ENCODE measurements around the gene USP32. TPM values are rescaled to one million over a fixed set of nuclear protein-coding genes. Genes with fewer than 3 reads are reported as not detected.
"Not testable (repeated sequence)": the region's sequence is repeated elsewhere in the genome, so short reads cannot be mapped to it uniquely, and the experiment has no call there.

The USP32 gene
- total and polyA plus RNA-seq, 3 experiments from 2014 or later: 8.6 to 24.8 (median 23.1) TPM

DNA sequence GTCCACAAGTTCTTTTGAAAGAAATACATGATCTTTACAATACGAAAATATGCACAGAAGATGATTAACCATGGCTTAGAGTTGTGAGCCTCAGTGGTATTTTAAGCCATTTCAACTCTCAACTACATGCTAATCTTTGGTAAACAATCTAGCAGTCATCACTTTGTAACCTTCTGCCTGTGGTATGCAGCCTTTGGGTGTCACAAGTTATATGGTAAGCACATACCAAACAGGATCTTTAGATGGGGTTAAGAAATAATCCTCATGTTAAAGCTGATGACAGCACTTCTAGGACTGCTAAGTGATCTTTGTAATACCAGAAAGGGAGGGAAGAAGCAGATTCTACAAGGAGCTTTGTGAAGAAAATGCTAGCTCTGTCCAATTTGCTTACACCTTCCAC, 167.9 kb downstream of the USP32 start:
- DNase-seq: no peak
- no peaks in the 10 kb centered on the region for H3K9me3 Mint-ChIP-seq
- Histone ChIP-seq H3K27me3 (ENCODE audit: insufficient read depth, low read length, poor library complexity, severe bottlenecking) (no peaks in the 10 kb centered on the region), H3K9me3 (ENCODE audit: low read length) (no peaks in the 10 kb centered on the region), H3K4me3 (ENCODE audit: low read length) (no peak overlapping the region), H3K27ac (ENCODE audit: low read depth, low read length) (no peak overlapping the region), H3K36me3 (ENCODE audit: insufficient read depth, low read length) (peaks cover 12% of the 10 kb centered on the region), H3K4me1 (ENCODE audit: insufficient read depth, low read length) (no peaks in the 10 kb centered on the region)
- H3K27me3 Mint-ChIP-seq: no peaks in the 10 kb centered on the region
- POLR2A ChIA-PET: no interaction called here
- no peaks in the 10 kb centered on the region for H3K4me1 Mint-ChIP-seq
- H3K4me3 Mint-ChIP-seq: no peak overlapping the region
- no peak overlapping the region for H3K27ac Mint-ChIP-seq
- H3K36me3 Mint-ChIP-seq: peaks cover 0 to 51% (median 10%) of the 10 kb centered on the region in 3 donors
- CTCF ChIA-PET: no interaction called here

DNA sequence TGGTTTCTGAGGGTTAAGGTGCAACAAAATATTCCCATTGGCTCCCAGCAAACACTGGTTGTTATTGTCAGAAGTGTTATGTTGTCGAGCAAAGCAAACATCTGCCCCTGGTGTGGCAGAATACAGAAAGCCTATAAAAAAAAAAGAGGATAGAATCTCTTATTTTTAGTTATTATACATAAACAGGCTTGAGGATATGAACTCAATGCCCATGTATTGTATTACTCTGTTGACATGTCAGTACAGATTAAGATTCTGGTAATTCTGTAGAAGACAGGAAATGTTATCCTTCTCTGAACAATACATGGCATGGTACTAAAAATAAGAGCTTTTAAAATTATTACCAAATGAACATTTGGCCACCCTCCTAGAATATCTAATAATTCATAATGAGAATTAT, 168.5 kb downstream of the USP32 start:
- Mint-ChIP-seq H3K36me3 (peaks cover 0 to 54% (median 14%) of the 10 kb centered on the region in 3 donors), H3K27ac (no peak overlapping the region), H3K27me3 (no peaks in the 10 kb centered on the region), H3K9me3 (no peaks in the 10 kb centered on the region), H3K4me3 (no peak overlapping the region), H3K4me1 (no peaks in the 10 kb centered on the region)
- CTCF ChIA-PET: no interaction called here
- POLR2A ChIA-PET: no interaction called here
- Histone ChIP-seq H3K4me1 (ENCODE audit: insufficient read depth, low read length) (no peaks in the 10 kb centered on the region), H3K27ac (ENCODE audit: low read depth, low read length) (no peak overlapping the region), H3K9me3 (ENCODE audit: low read length) (no peaks in the 10 kb centered on the region), H3K36me3 (ENCODE audit: insufficient read depth, low read length) (peaks cover 12% of the 10 kb centered on the region), H3K27me3 (ENCODE audit: insufficient read depth, low read length, poor library complexity, severe bottlenecking) (no peaks in the 10 kb centered on the region), H3K4me3 (ENCODE audit: low read length) (no peak overlapping the region)
- no peak for DNase-seq

DNA sequence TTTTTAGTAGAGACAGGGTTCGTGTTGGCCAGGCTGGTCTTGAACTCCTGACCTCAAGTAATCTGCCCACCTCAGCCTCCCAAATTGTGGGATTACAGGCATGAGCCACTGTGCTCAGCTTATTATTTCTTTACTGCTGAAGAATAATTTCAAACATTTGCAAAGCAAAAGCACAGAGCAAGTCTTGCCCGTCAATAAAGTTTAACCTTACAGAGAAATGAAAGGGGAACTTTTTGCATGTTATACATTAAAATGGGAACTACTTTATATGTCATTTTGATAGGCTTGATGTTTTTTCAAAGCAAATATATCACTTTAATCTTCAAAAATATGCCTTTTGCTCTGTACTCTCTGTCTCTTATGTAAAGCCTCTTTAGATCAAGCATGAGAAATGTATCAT, 173.2 kb downstream of the USP32 start:
- H3K36me3 ChIP-seq (ENCODE audit: insufficient read depth, low read length); H3K9me3 ChIP-seq (ENCODE audit: low read length); H3K4me1 Mint-ChIP-seq; H3K27me3 Mint-ChIP-seq; H3K27ac ChIP-seq (ENCODE audit: low read depth, low read length); POLR2A ChIA-PET; H3K9me3 Mint-ChIP-seq; H3K4me3 Mint-ChIP-seq; CTCF ChIA-PET; H3K27me3 ChIP-seq (ENCODE audit: insufficient read depth, low read length, poor library complexity, severe bottlenecking); DNase-seq; H3K4me1 ChIP-seq (ENCODE audit: insufficient read depth, low read length); H3K4me3 ChIP-seq (ENCODE audit: low read length); H3K27ac Mint-ChIP-seq: not testable (repeated sequence)
- peaks cover 0 to 42% (median 14%) of the 10 kb centered on the region in 3 donors for H3K36me3 Mint-ChIP-seq

DNA sequence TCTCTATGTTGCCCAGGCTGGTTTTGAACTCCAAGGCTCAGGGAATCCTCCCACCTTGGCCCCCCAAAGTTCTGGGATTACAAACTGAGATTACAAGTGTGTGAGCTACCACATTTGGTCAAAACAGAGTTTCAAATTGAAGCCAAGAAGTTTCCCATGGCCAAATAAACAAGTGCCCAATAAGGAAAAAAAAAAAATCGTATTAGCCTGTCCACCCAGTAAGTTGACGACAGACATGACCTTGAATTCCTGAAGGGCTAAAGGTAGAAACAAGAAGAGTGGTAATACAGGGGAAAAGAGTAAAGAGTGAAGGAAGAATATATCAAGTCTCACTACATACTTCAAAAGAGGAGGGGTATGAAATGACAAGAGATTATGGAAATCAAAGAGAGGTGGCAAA, 176.0 kb downstream of the USP32 start:
- H3K27me3 Mint-ChIP-seq; H3K27me3 ChIP-seq (ENCODE audit: insufficient read depth, low read length, poor library complexity, severe bottlenecking); POLR2A ChIA-PET; H3K4me3 ChIP-seq (ENCODE audit: low read length); H3K9me3 Mint-ChIP-seq; H3K36me3 ChIP-seq (ENCODE audit: insufficient read depth, low read length); CTCF ChIA-PET; H3K27ac ChIP-seq (ENCODE audit: low read depth, low read length); H3K4me1 ChIP-seq (ENCODE audit: insufficient read depth, low read length); H3K4me1 Mint-ChIP-seq; DNase-seq; H3K27ac Mint-ChIP-seq; H3K4me3 Mint-ChIP-seq; H3K9me3 ChIP-seq (ENCODE audit: low read length): not testable (repeated sequence)
- H3K36me3 Mint-ChIP-seq: peaks cover 0 to 28% (median 7%) of the 10 kb centered on the region in 3 donors

DNA sequence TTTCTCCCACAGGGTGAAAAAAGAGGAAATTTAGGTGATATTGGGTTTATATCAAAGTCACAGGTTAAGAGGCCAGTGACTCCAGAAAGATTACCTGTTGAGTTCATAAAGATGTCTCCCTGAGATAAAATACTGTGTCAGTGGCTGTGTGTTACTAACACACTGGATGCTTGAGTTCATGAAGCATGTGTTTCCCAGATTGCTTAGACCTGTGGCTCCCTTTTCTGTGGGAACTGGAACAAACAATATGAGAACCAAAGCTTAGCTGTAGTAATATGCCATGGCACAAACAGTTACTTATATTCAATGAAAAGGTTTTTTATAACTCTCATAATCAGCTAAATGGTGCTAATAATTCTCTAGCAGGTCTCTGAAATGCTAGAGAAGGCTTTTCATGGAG, 180.7 kb downstream of the USP32 start:
- POLR2A ChIA-PET; H3K4me3 ChIP-seq (ENCODE audit: low read length); H3K4me1 ChIP-seq (ENCODE audit: insufficient read depth, low read length); CTCF ChIA-PET; DNase-seq; H3K4me3 Mint-ChIP-seq; H3K4me1 Mint-ChIP-seq; H3K27ac ChIP-seq (ENCODE audit: low read depth, low read length); H3K9me3 ChIP-seq (ENCODE audit: low read length); H3K27me3 Mint-ChIP-seq; H3K27me3 ChIP-seq (ENCODE audit: insufficient read depth, low read length, poor library complexity, severe bottlenecking); H3K9me3 Mint-ChIP-seq; H3K36me3 ChIP-seq (ENCODE audit: insufficient read depth, low read length); H3K27ac Mint-ChIP-seq: not testable (repeated sequence)
- H3K36me3 Mint-ChIP-seq: peaks cover 0 to 31% (median 4%) of the 10 kb centered on the region in 3 donors

DNA sequence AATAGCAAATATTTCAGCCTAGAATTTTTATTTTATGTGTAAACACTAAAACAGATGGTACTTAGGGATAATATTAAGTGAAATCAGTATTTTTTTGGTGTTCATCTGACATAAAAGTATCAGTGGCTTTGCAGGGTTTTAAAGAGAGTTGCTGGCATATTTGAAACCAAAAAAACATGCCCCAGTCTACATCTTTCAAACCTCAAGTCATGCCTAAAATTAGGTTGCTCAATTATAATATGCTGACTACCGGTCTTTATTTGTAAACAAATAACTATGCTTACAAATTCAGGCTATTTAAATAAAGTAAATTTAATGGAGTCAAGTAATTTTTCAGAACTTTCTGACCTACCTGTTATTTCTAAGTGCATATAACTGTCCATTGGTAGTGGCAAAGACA, 183.6 kb downstream of the USP32 start:
- CTCF ChIA-PET; POLR2A ChIA-PET; H3K27ac Mint-ChIP-seq; H3K9me3 ChIP-seq (ENCODE audit: low read length); DNase-seq; H3K4me1 ChIP-seq (ENCODE audit: insufficient read depth, low read length); H3K4me3 Mint-ChIP-seq; H3K27me3 ChIP-seq (ENCODE audit: insufficient read depth, low read length, poor library complexity, severe bottlenecking); H3K27ac ChIP-seq (ENCODE audit: low read depth, low read length); H3K36me3 ChIP-seq (ENCODE audit: insufficient read depth, low read length); H3K4me1 Mint-ChIP-seq; H3K27me3 Mint-ChIP-seq; H3K4me3 ChIP-seq (ENCODE audit: low read length); H3K9me3 Mint-ChIP-seq: not testable (repeated sequence)
- peaks cover 0 to 34% (median 3%) of the 10 kb centered on the region in 3 donors for H3K36me3 Mint-ChIP-seq

DNA sequence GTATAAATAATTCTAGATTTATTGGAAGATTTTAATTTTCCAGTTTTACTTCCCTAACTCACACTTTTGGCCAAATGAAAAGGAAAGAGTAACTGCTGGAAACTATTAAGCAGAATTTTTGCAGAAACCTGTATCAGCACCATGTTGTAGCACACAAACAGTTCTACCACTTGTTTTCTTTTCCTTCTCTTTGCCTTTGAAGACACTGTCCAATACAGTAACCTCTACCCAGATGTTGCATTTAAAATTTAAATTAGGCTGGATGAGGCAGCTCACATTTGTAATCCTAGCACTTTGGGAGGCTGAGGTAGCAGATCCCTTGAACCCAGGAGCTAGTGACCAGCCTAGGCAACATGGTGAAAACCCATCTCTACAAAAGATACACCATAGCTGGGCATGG, 186.2 kb downstream of the USP32 start:
- DNase-seq; H3K4me1 ChIP-seq (ENCODE audit: insufficient read depth, low read length); H3K9me3 ChIP-seq (ENCODE audit: low read length); H3K27me3 ChIP-seq (ENCODE audit: insufficient read depth, low read length, poor library complexity, severe bottlenecking); H3K27ac ChIP-seq (ENCODE audit: low read depth, low read length); CTCF ChIA-PET; POLR2A ChIA-PET; H3K4me1 Mint-ChIP-seq; H3K27ac Mint-ChIP-seq; H3K9me3 Mint-ChIP-seq; H3K4me3 Mint-ChIP-seq; H3K27me3 Mint-ChIP-seq; H3K36me3 ChIP-seq (ENCODE audit: insufficient read depth, low read length); H3K4me3 ChIP-seq (ENCODE audit: low read length): not testable (repeated sequence)
- H3K36me3 Mint-ChIP-seq: peaks cover 0 to 31% (median 3%) of the 10 kb centered on the region in 3 donors

DNA sequence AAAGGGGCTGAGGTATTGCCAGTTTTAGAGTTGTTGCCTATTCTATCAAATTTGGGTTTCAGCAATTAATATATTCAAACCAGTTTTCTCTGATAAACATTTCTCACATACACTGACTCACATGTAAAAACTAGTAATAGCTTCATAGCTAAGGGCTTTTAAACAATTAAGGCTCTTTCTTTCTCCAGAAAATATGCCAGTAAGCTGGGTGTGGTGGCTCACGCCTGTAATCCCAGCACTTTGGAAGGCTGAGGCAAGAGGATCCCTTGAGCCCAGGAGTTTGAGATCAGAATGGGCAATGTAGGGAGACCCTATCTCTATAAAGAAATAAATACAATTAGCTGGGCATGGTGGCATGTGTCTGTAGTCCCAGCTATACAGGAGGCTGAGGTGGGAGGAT, 193.3 kb downstream of the USP32 start:
- not testable (repeated sequence) for DNase-seq

DNA sequence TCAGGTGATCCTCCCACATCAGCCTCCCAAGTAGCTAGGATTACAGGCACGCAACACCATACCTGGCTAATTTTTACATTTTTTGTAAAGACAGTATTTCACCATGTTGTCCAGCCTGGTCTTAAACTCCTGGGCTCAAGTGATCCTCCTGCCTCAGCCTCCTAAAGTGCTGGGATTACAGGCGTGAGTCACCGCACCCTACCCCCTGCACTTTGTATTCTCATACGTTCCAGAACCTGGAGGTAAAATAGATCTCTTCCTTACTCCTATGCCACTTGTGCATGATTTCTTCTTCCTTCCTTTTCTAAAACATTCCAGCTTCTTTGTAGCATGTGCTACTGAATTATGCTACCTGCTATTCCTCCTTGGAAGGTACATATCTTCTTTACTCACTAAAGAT, 197.8 kb downstream of the USP32 start:
- DNase-seq: not testable (repeated sequence)

More for the DNA sequence above, 193.3 kb downstream of the USP32 start:
- H3K4me1 ChIP-seq (ENCODE audit: insufficient read depth, low read length); H3K27ac ChIP-seq (ENCODE audit: low read depth, low read length); H3K4me3 Mint-ChIP-seq; CTCF ChIA-PET; H3K9me3 Mint-ChIP-seq; H3K27me3 Mint-ChIP-seq; H3K27me3 ChIP-seq (ENCODE audit: insufficient read depth, low read length, poor library complexity, severe bottlenecking); H3K9me3 ChIP-seq (ENCODE audit: low read length); H3K36me3 ChIP-seq (ENCODE audit: insufficient read depth, low read length); H3K4me1 Mint-ChIP-seq; H3K4me3 ChIP-seq (ENCODE audit: low read length): not testable (repeated sequence)
- Mint-ChIP-seq H3K27ac (peak overlapping the region in 1 of 8 donors; percentile 61), H3K36me3 (peaks cover 0 to 49% (median 22%) of the 10 kb centered on the region in 3 donors)
- POLR2A ChIA-PET: interaction anchor here (1.0 kb wide), 1 partner anchor 18 kb away, joined by 3 read pairs; no protein-coding TSS in a partner anchor

More for the DNA sequence above, 197.8 kb downstream of the USP32 start:
- CTCF ChIA-PET; H3K4me3 ChIP-seq (ENCODE audit: low read length); H3K4me3 Mint-ChIP-seq; H3K27ac Mint-ChIP-seq; H3K9me3 Mint-ChIP-seq; H3K27ac ChIP-seq (ENCODE audit: low read depth, low read length); H3K9me3 ChIP-seq (ENCODE audit: low read length); POLR2A ChIA-PET; H3K4me1 ChIP-seq (ENCODE audit: insufficient read depth, low read length); H3K27me3 ChIP-seq (ENCODE audit: insufficient read depth, low read length, poor library complexity, severe bottlenecking); H3K27me3 Mint-ChIP-seq; H3K36me3 ChIP-seq (ENCODE audit: insufficient read depth, low read length); H3K4me1 Mint-ChIP-seq: not testable (repeated sequence)
- peaks cover 5 to 83% (median 35%) of the 10 kb centered on the region in 3 donors for H3K36me3 Mint-ChIP-seq

Data from CD8-positive, alpha-beta memory T cell (primary cell).